Measurements from ENCODE around the gene MFRP. TPM values are rescaled to one million over a fixed set of nuclear protein-coding genes. Genes with fewer than 3 reads are reported as not detected.
A peak's percentile ranks its signal among the peaks of the same experiment; 100 is the strongest.

Gene MFRP
- total RNA-seq, 1 donor from 2014 or later = not detected

DNA sequence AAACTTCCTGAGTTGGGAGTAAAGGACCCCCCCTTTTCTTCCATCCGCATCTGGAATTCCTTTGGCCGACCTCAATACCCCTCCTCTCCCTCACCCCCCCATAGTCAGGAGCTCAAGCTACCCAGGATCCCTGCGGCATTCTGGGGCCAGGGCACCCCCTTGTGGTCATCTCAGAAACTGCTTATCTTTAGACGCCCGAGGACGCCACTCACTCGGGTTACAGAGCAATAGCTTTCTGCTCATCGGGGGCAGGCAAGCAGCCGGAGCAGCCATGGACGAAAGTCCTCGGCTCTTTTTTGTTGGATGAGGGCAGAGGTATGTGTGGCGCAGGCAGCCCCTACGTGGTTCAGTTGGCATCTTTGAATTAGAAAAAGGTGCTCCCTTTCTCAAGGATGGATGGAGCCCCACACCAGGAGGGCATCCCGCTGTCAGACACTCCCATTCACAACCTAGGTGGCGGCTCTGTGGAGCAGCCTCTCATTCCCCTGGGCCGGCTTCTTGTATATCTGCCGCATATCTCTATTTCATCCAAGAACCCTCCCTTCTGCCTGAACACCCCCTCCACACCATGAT is 8.1 kb downstream of the MFRP start:
- Histone ChIP-seq H3K27ac (no peak overlapping the region), H3K4me1 (peaks cover 33% of the 10 kb centered on the region), H3K9me3 (no peaks in the 10 kb centered on the region), H3K36me3 (peaks cover 8% of the 10 kb centered on the region), H3K4me3 (peak overlapping the region; percentile 54), H3K27me3 (peaks cover 18% of the 10 kb centered on the region)
- TF ChIP-seq CTCF (IDR thresholded peaks at IDR 0.05) = peak; percentile 71
- intact Hi-C loops (cut with DNase I) = no loop called here
- peak; percentile 46 for ATAC-seq
- peak; percentile 78 for DNase-seq

- peaks cover 33% of the 10 kb centered on the region for H3K4me1 ChIP-seq
- peaks cover 8% of the 10 kb centered on the region for H3K36me3 ChIP-seq
- peak overlapping the region; percentile 17 for H3K27ac ChIP-seq
- DNase-seq = peak; percentile 59
- intact Hi-C loops (cut with DNase I) = no loop called here
- no peak overlapping the region for H3K4me3 ChIP-seq
- peaks cover 16% of the 10 kb centered on the region for H3K27me3 ChIP-seq
- no peaks in the 10 kb centered on the region for H3K9me3 ChIP-seq
- no peak for ATAC-seq
- TF ChIP-seq CTCF (IDR thresholded peaks at IDR 0.05) = no peak
These were observed 8.8 kb downstream of the MFRP start for GRCh38 chr11:119337581-119338317.

DNA sequence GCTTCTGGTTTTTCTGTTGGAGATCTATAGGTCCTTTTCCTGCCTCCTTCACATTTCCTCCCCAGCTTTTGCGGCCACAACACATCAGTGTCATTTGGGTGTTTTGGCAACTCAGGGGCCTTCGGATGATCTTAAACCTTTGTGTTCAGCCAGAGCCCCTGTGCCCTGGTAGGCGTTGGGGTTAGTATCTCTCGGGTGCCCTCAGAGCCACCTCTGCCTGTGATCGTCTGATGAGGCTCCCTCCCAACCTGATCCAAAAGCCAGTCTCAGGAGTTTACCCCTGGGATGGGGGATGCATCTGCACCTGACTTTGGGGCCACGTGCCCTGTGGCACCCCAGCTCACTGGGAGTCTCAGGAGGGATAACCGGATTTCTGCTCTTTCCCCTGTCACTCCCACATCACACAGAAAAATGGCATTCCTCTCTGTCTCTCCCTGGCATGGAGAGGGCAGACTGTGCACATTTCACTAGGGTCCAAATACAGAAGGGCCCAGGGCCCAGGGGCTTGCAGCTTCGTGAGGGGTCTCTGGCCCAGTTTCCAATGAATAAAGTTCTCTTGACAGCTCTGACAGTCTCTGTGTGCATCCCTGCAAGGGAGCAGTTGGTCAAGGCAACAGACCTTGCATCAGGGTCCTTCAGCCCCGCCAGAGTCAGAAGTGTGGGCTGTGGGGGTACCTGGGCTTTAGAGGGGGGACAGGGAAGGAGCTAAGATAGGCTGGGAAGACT is 9.6 kb downstream of the MFRP start:
- peaks cover 33% of the 10 kb centered on the region for H3K4me1 ChIP-seq

DNA sequence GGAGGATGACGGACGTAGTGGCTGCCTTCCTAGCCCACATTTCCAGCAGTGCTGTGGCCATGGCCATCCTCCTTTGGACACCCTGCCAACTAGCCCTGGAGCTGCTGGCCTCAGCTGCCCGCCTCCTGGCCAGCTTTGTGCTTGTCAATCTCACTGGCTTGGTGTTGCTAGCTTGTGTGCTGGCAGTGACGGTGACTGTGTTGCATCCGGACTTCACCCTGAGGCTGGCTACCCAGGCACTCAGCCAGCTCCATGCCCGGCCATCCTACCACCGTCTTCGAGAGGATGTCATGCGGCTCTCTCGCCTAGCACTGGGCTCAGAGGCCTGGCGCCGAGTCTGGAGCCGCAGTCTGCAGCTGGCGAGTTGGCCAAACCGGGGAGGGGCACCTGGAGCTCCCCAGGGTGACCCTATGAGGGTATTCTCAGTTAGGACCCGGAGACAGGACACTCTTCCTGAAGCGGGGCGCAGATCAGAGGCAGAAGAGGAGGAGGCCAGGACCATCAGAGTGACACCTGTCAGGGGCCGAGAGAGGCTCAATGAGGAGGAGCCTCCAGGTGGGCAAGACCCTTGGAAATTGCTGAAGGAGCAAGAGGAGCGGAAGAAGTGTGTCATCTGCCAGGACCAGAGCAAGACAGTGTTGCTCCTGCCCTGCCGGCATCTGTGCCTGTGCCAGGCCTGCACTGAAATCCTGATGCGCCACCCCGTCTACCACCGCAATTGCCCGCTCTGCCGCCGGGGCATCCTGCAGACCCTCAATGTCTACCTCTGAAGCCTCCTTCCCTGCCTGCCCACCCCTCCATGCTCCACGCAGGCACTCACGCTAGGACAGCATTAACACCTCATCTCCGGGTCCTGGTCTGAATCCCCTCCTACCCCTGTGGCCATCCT is 10.6 kb downstream of the MFRP start:
- Histone ChIP-seq H3K4me3 (no peak overlapping the region), H3K4me1 (peaks cover 24% of the 10 kb centered on the region)
- ATAC-seq = no peak

More for the DNA sequence above, 9.6 kb downstream of the MFRP start:
- intact Hi-C loops (cut with DNase I) = no loop called here
- TF ChIP-seq CTCF (IDR thresholded peaks at IDR 0.05) = no peak
- Histone ChIP-seq H3K27ac (no peak overlapping the region), H3K36me3 (peaks cover 8% of the 10 kb centered on the region), H3K27me3 (peaks cover 9% of the 10 kb centered on the region), H3K9me3 (no peaks in the 10 kb centered on the region), H3K4me3 (no peak overlapping the region)
- ATAC-seq (no peak), DNase-seq (peak; percentile 38)

More for the DNA sequence above, 10.6 kb downstream of the MFRP start:
- Histone ChIP-seq H3K36me3 (peaks cover 8% of the 10 kb centered on the region), H3K27me3 (peaks cover 9% of the 10 kb centered on the region), H3K9me3 (no peaks in the 10 kb centered on the region), H3K27ac (no peak overlapping the region)
- intact Hi-C loops (cut with DNase I) = no loop called here
- TF ChIP-seq CTCF (IDR thresholded peaks at IDR 0.05) = no peak
- DNase-seq = peak; percentile 61

Data from upper lobe of right lung (tissue), 1 donor.